ENCODE measurements around the gene CALML4. TPM values are rescaled to one million over a fixed set of nuclear protein-coding genes. Genes with fewer than 3 reads are reported as not detected.

CALML4 gene
- total RNA-seq, 1 donor from 2014 or later, result 2.2 TPM

GRCh38 chr15:68143785-68144184, 61.3 kb downstream of the CALML4 start:
- no peak for DNase-seq

GRCh38 chr15:68143129-68143528, 62.0 kb downstream of the CALML4 start:
- DNase-seq, result no peak

Other genes with a start within 250 kb of the CALML4 start
- 24.0 TPM for gene PIAS1, start 151.0 kb downstream of the CALML4 start, total RNA-seq
- 7.6 TPM for gene CLN6, start 24.4 kb upstream of the CALML4 start, total RNA-seq
- gene FEM1B, start 72.4 kb upstream of the CALML4 start, total RNA-seq, result 188 TPM
- gene ITGA11, start 226.8 kb upstream of the CALML4 start, total RNA-seq, result 0.62 TPM

Data from occipital lobe (tissue), 2 donors.